H1 (cell line): ENCODE data around the gene POLH. TPM values are rescaled to one million over a fixed set of nuclear protein-coding genes. Genes with fewer than 3 reads are reported as not detected.

Experiments used
- CTCF ChIA-PET: fragments of 300-600 bp; sonication (Branson Sonifier 250); formaldehyde crosslinking; loops from one replicate; lab custom pipeline; 2021; ENCODE audit not compliant: partially characterized antibody; lab: Charles Lee
- POLR2A ChIA-PET: fragments of 300-600 bp; sonication (Branson Sonifier 250); formaldehyde crosslinking; loops from one replicate; lab custom pipeline; 2021; ENCODE audit warnings: inconsistent platforms; ENCODE audit not compliant: partially characterized antibody; lab: Charles Lee
- DNase-seq, 2 experiments: peaks; one replicate each; pipeline versions ENCODE4 v3.0.0 to v3.0.0-alpha.2; 2010 to 2022; ENCODE audit warnings: low spot score in 2 of 2, low read depth in 1 of 2, mixed read lengths in 1 of 2
- FAIRE-seq: peaks from 2 replicates; lab custom pipeline; 2011; peaks lifted over from hg19 to GRCh38; lab: Jason Lieb, UNC
- H2AFZ ChIP-seq: 2 replicates; pipeline ENCODE4 v1.8.1; 2012; ENCODE audit warnings: low read length, inconsistent platforms
- H2AK5ac ChIP-seq: 2 replicates; pipeline ENCODE4 v1.6.1; 2013; ENCODE audit warnings: low read depth, low read length
- H2BK120ac ChIP-seq: replicated peaks from 2 replicates; pipeline ENCODE3; 2013; ENCODE audit warnings: low read depth, low read length, inconsistent platforms
- H2BK12ac ChIP-seq: 2 replicates; pipeline ENCODE4 v1.6.1; 2013; ENCODE audit warnings: low read depth, low read length
- H2BK15ac ChIP-seq: 2 replicates; pipeline ENCODE4 v1.6.1; 2013; ENCODE audit warnings: low read length
- H2BK20ac ChIP-seq: 2 replicates; pipeline ENCODE4 v1.6.1; 2013; ENCODE audit warnings: low read length
- H2BK5ac ChIP-seq: 2 replicates; pipeline ENCODE4 v1.6.1; 2013; ENCODE audit warnings: low read depth, low read length
- H3K14ac ChIP-seq: 2 replicates; pipeline ENCODE4 v1.6.1; 2013; ENCODE audit warnings: inconsistent platforms; ENCODE audit not compliant: insufficient read length
- H3K18ac ChIP-seq: 2 replicates; pipeline ENCODE4 v1.6.1; 2013; ENCODE audit warnings: low read length; ENCODE audit errors: extremely low read depth
- H3K23ac ChIP-seq: 2 replicates; pipeline ENCODE4 v1.6.1; 2013; ENCODE audit warnings: inconsistent platforms; ENCODE audit not compliant: insufficient read length
- H3K23me2 ChIP-seq: 2 replicates; pipeline ENCODE4 v1.6.1; 2013; ENCODE audit warnings: low read depth, low read length
- H3K27ac ChIP-seq: 2 replicates; pipeline ENCODE4 v1.6.1; 2011; ENCODE audit warnings: low read depth, low read length, inconsistent platforms
- H3K27me3 ChIP-seq, 4 experiments: replicated peaks in 1 of 4; 1 replicate in 1 of 4; 2 replicates in 3 of 4; pipeline versions ENCODE4 v1.6.1 to v1.8.1; 2011 to 2013; ENCODE audit warnings: low read length in 3 of 4, mild to moderate bottlenecking in 3 of 4, inconsistent platforms in 2 of 4, mixed read lengths in 2 of 4, moderate library complexity in 1 of 4; ENCODE audit not compliant: control insufficient read depth in 3 of 4, insufficient read depth in 3 of 4; ENCODE audit errors: extremely low read depth in 1 of 4
- H3K36me3 ChIP-seq, 4 experiments: 2 replicates each; pipeline versions ENCODE4 v1.6.1 to v1.8.1; 2011 to 2013; ENCODE audit warnings: mild to moderate bottlenecking in 4 of 4, low read length in 3 of 4, moderate library complexity in 2 of 4, control low read depth in 1 of 4, inconsistent platforms in 1 of 4; ENCODE audit not compliant: insufficient read depth in 4 of 4, control insufficient read depth in 2 of 4
- H3K4ac ChIP-seq: replicated peaks from 2 replicates; pipeline ENCODE3; 2013; ENCODE audit warnings: low read length, low read depth, mixed read lengths, inconsistent platforms; ENCODE audit not compliant: insufficient read length
- H3K4me1 ChIP-seq, 4 experiments: replicated peaks in 1 of 4; 1 replicate in 1 of 4; 2 replicates in 3 of 4; pipeline versions ENCODE4 v1.6.1 to v1.8.1; 2011 to 2013; ENCODE audit warnings: low read length in 3 of 4, inconsistent platforms in 2 of 4, mixed read lengths in 1 of 4; ENCODE audit not compliant: insufficient read depth in 4 of 4, control insufficient read depth in 3 of 4
- H3K4me2 ChIP-seq, 2 experiments: 2 replicates each; pipeline versions ENCODE4 v1.6.1 to v1.8.1; 2011 to 2013; ENCODE audit warnings: low read depth in 2 of 2, low read length in 2 of 2, control low read depth in 1 of 2, inconsistent platforms in 1 of 2, mild to moderate bottlenecking in 1 of 2; ENCODE audit not compliant: insufficient read depth in 1 of 2
- H3K4me3 ChIP-seq, 4 experiments: fragments of 200-600, 300-600 bp in 1 of 4; sonication (generic), shearing (Covaris generic), sonication (Bioruptor Twin) in 1 of 4; 2 replicates each; pipeline versions ENCODE4 v1.5.1 to v1.8.1; 2011 to 2016; ENCODE audit warnings: low read length in 4 of 4, low read depth in 3 of 4, control low read depth in 2 of 4, inconsistent platforms in 2 of 4, mild to moderate bottlenecking in 2 of 4, mixed read lengths in 1 of 4, moderate library complexity in 1 of 4; ENCODE audit not compliant: insufficient read depth in 2 of 4; ENCODE audit errors: extremely low read depth in 1 of 4
- H3K56ac ChIP-seq: replicated peaks from 2 replicates; pipeline ENCODE3; 2013; ENCODE audit warnings: low read depth, mild to moderate bottlenecking, mixed read lengths, low read length, inconsistent platforms; ENCODE audit not compliant: insufficient read length
- H3K79me1 ChIP-seq: 2 replicates; pipeline ENCODE4 v1.6.1; 2013; ENCODE audit warnings: low read depth, low read length, control low read depth
- H3K79me2 ChIP-seq, 2 experiments: 2 replicates each; pipeline versions ENCODE4 v1.6.1 to v1.8.1; 2012 to 2013; ENCODE audit warnings: low read length in 2 of 2, mild to moderate bottlenecking in 2 of 2, inconsistent platforms in 1 of 2; ENCODE audit not compliant: insufficient read depth in 2 of 2, control insufficient read depth in 1 of 2
- H3K9ac ChIP-seq, 4 experiments: replicated peaks in 1 of 4; 1 replicate in 1 of 4; 2 replicates in 3 of 4; pipeline versions ENCODE4 v1.6.1 to v1.8.1; 2011 to 2013; ENCODE audit warnings: low read depth in 3 of 4, low read length in 3 of 4, control low read depth in 2 of 4, mild to moderate bottlenecking in 2 of 4, moderate library complexity in 2 of 4, inconsistent platforms in 1 of 4; ENCODE audit errors: extremely low read depth in 1 of 4
- H3K9me3 ChIP-seq, 2 experiments: 2 replicates each; pipeline versions ENCODE4 v1.6.1 to v1.8.1; 2012 to 2013; ENCODE audit warnings: mild to moderate bottlenecking in 2 of 2, moderate library complexity in 2 of 2, control low read depth in 1 of 2, inconsistent platforms in 1 of 2, low read depth in 1 of 2, low read length in 1 of 2, mixed read lengths in 1 of 2; ENCODE audit not compliant: insufficient read depth in 2 of 2
- H4K20me1 ChIP-seq, 2 experiments: replicated peaks in 1 of 2; 2 replicates each; pipeline versions ENCODE3 to v1.8.1; 2011 to 2013; ENCODE audit warnings: inconsistent platforms in 2 of 2, low read length in 2 of 2, mild to moderate bottlenecking in 1 of 2; ENCODE audit not compliant: insufficient read depth in 2 of 2, control insufficient read depth in 1 of 2
- H4K5ac ChIP-seq: 2 replicates; pipeline ENCODE4 v1.6.1; 2013; ENCODE audit warnings: low read length, low read depth, mixed read lengths, inconsistent platforms; ENCODE audit not compliant: insufficient read length
- H4K8ac ChIP-seq: 2 replicates; pipeline ENCODE4 v1.8.0; 2013; ENCODE audit warnings: mild to moderate bottlenecking, moderate library complexity, low read length, inconsistent platforms; ENCODE audit not compliant: insufficient read depth; ENCODE audit errors: extremely low read depth
- H4K91ac ChIP-seq: replicated peaks from 2 replicates; pipeline ENCODE3; 2013; ENCODE audit warnings: low read length, mixed read lengths, inconsistent platforms; ENCODE audit not compliant: insufficient read length
- CTCF ChIP-seq, 3 experiments: IDR thresholded peaks; 1 replicate in 2 of 3; 2 replicates in 1 of 3; pipeline versions ENCODE4 v1.5.1 to v1.6.1; 2011; ENCODE audit warnings: low read length in 3 of 3, mild to moderate bottlenecking in 3 of 3, inconsistent platforms in 2 of 3, low read depth in 1 of 3, moderate library complexity in 1 of 3; ENCODE audit not compliant: insufficient read depth in 1 of 3; ENCODE audit errors: control extremely low read depth in 1 of 3
- HDAC2 ChIP-seq, 2 experiments: fragments of 300-600 bp in 1 of 2; sonication (generic) in 1 of 2; IDR thresholded peaks; 2 replicates each; pipeline ENCODE4 v1.6.1; 2011 to 2012; ENCODE audit warnings: low read depth in 2 of 2, low read length in 2 of 2, mild to moderate bottlenecking in 2 of 2, moderate library complexity in 2 of 2, borderline replicate concordance in 1 of 2, inconsistent platforms in 1 of 2
- POLR2A ChIP-seq, 2 experiments: IDR thresholded peaks; 1 replicate in 1 of 2; 2 replicates in 1 of 2; pipeline ENCODE4 v1.6.1; 2011; ENCODE audit warnings: low read depth in 2 of 2, low read length in 2 of 2, mild to moderate bottlenecking in 2 of 2; ENCODE audit errors: control extremely low read depth in 1 of 2
- SP4 ChIP-seq: IDR thresholded peaks from 2 replicates; pipeline ENCODE4 v1.6.1; 2012; ENCODE audit warnings: low read length, inconsistent platforms
- WGBS, 2 experiments: shearing (Covaris generic) in 1 of 2; methylation state at CpG; one replicate each; pipeline versions ENCODE4 v1.1.6 to v1.1.7; 2013 to 2015; ENCODE audit warnings: low lambda C conversion rate in 2 of 2, mixed read lengths in 2 of 2, inconsistent platforms in 1 of 2, low coverage in 1 of 2, missing lambda C conversion rate in 1 of 2; ENCODE audit not compliant: insufficient replicate concordance in 2 of 2, insufficient coverage in 1 of 2, insufficient read length in 1 of 2; ENCODE audit errors: extremely low coverage in 1 of 2, missing lambda C conversion rate in 1 of 2; 5-methylcytosine and 5-hydroxymethylcytosine counted together
- polyA plus RNA-seq, 7 experiments: library from polyadenylated mRNA; depleted of rRNA in 3 of 7; stranded (reverse) in 5 of 7; unstranded in 2 of 7; fragments of >200 nt in 5 of 7; fragments of 200-250 nt in 2 of 7; gene quantifications; 1 replicate in 5 of 7; 2 replicates in 1 of 7; 4 replicates in 1 of 7; pipeline versions ENCODE4 v1.2.1 to v1.2.3, GENCODE V29; 2011 to 2013; ENCODE audit warnings: missing spikeins in 2 of 7, mixed read lengths in 2 of 7
- total RNA-seq: library from RNA; stranded (reverse); fragmentation: NEBNext Ultra II Directional; extraction: Animal tissue kit (Norgen Biotek cat#: 25700); gene quantifications from 2 replicates; pipeline ENCODE4 v1.2.1, GENCODE V29; 2021

Gene POLH
- total and polyA plus RNA-seq, 2 of the 8 experiments (the other 6 are each of a cell fraction or from before 2014, with no cell fraction given), result 5.8 to 12.4 TPM

GRCh38 chr6:43616725-43617472 lies 40.9 kb downstream of the POLH start:
- H3K9me3 ChIP-seq, result no peaks in the 10 kb centered on the region
- no peak overlapping the region for H3K56ac ChIP-seq
- no peaks in the 10 kb centered on the region for H3K4me1 ChIP-seq
- H3K23me2 ChIP-seq, result no peaks in the 10 kb centered on the region
- H3K79me1 ChIP-seq, result no peaks in the 10 kb centered on the region
- H3K36me3 ChIP-seq, result peaks cover 9 to 28% (median 23%) of the 10 kb centered on the region in 4 experiments; a peak in 7 of 8 replicates
- no peak overlapping the region for H2AFZ ChIP-seq
- no peak overlapping the region for H2BK20ac ChIP-seq
- ChIA-PET CTCF (interaction anchor here (1.0 to 5.4 kb wide), 3 partner anchors 9 to 145 kb away, joined by 3 to 22 read pairs (median 4); no protein-coding TSS in a partner anchor), POLR2A (interaction anchor here (1.3 to 4.0 kb wide), 4 partner anchors 8 to 52 kb away, joined by 4 to 20 read pairs (median 10); partner anchors contain the start of genes GTPBP2 and RSPH9)
- DNase-seq (no peak), FAIRE-seq (no peak)
- 93% methylated on average over 9 of the region's 9 CpGs; no CpG with 5 or more reads in 1 of the 2 experiments for WGBS, 2 experiments
- H2BK5ac ChIP-seq, result no peak overlapping the region
- H4K91ac ChIP-seq, result no peak overlapping the region
- no peak overlapping the region for H2BK12ac ChIP-seq
- H3K79me2 ChIP-seq, result no peaks in the 10 kb centered on the region
- no peak overlapping the region for H4K8ac ChIP-seq
- no peaks in the 10 kb centered on the region for H3K27me3 ChIP-seq
- H2BK120ac ChIP-seq, result no peak overlapping the region
- H3K23ac ChIP-seq, result no peak overlapping the region
- H3K4me3 ChIP-seq, result no peak overlapping the region
- no peak overlapping the region for H3K4ac ChIP-seq
- H3K14ac ChIP-seq, result no peak overlapping the region
- H2BK15ac ChIP-seq, result no peak overlapping the region
- peaks cover 4 to 8% of the 10 kb centered on the region in 2 experiments for H4K20me1 ChIP-seq
- H3K18ac ChIP-seq, result no peak overlapping the region
- no peak overlapping the region for H4K5ac ChIP-seq
- no peak overlapping the region for H3K9ac ChIP-seq
- TF ChIP-seq CTCF (IDR thresholded peaks at IDR 0.05; ENCODE audit: control extremely low read depth in 1 of 3, insufficient read depth in 1 of 3, low read depth in 1 of 3, low read length in 3 of 3) (no peak), POLR2A (IDR thresholded peaks at IDR 0.05; ENCODE audit: control extremely low read depth in 1 of 2, low read depth in 2 of 2, low read length in 2 of 2) (0 out of 3 replicates have a peak, but pooled peaks of 1 of the 2 experiments have one; percentile 19), HDAC2 (IDR thresholded peaks at IDR 0.05; ENCODE audit: borderline replicate concordance in 1 of 2, low read depth in 2 of 2, low read length in 2 of 2) (no peak), SP4 (no peak)
- no peak overlapping the region for H2AK5ac ChIP-seq
- no peak overlapping the region for H3K4me2 ChIP-seq
- no peak overlapping the region for H3K27ac ChIP-seq
